ENCODE measurements around the gene C10orf67. TPM values are rescaled to one million over a fixed set of nuclear protein-coding genes. Genes with fewer than 3 reads are reported as not detected.

Gene C10orf67
- total and polyA plus RNA-seq, 2 donors (not counting 1 experiment from before 2014, with no cell fraction given) = not detected

DNA sequence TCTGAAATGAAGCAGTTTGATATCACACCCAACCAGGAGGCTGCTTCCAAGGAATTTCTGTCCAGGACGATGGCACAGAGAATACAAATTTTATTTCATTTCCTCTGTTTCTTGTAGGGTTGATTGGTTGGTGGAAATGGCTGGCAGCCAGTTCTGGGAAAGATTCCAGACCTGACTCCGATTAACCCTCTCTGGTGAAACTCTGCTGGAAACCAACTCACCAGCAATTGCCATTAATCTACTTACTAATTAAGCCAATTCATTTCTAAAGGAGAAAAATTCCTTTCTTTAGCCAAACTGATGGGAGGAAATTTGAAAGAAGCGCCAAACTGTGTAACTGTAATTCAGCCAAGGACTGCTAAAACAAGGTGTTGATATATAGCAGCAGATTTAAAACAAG is 141.8 kb downstream of the C10orf67 start:
- Mint-ChIP-seq H3K4me1 (no peaks in the 10 kb centered on the region), H3K27ac (no peak overlapping the region), H3K4me3 (no peak overlapping the region), H3K9me3 (ENCODE audit: insufficient read depth) (no peaks in the 10 kb centered on the region), H3K27me3 (peaks cover 65% of the 10 kb centered on the region)
- ChIA-PET CTCF (no interaction called here), POLR2A (no interaction called here)
- no peaks in the 10 kb centered on the region for H4K20me1 ChIP-seq (ENCODE audit: control insufficient read depth, insufficient read depth, low read length, poor library complexity, severe bottlenecking)
- H3K9ac ChIP-seq (ENCODE audit: low read length) = no peak overlapping the region
- no peaks in the 10 kb centered on the region for H3K36me3 ChIP-seq (replicated peaks in 1 of 2; ENCODE audit: control extremely low read depth in 1 of 2, control insufficient read depth in 1 of 2, extremely low read depth in 1 of 2, insufficient read depth in 2 of 2, low read length in 1 of 2)
- H3K4me3 ChIP-seq (ENCODE audit: control extremely low read depth in 1 of 5, extremely low read depth in 1 of 5, insufficient read depth in 1 of 5, low read depth in 2 of 5, low read length in 4 of 5) = no peak overlapping the region
- H3K27me3 ChIP-seq (replicated peaks in 1 of 4; ENCODE audit: control extremely low read depth in 1 of 4, control insufficient read depth in 3 of 4, insufficient read depth in 4 of 4, low read length in 3 of 4) = peaks cover 0 to 43% (median 22%) of the 10 kb centered on the region in 4 experiments
- H2AFZ ChIP-seq (ENCODE audit: insufficient read depth, low read depth, low read length, poor library complexity, severe bottlenecking) = no peak overlapping the region
- peaks cover 0 to 3% (median 0%) of the 10 kb centered on the region in 3 donors for H3K9me3 ChIP-seq (ENCODE audit: control extremely low read depth in 1 of 3, control insufficient read depth in 2 of 3, insufficient read depth in 1 of 3, low read length in 2 of 3)
- no peaks in the 10 kb centered on the region for H3K79me2 ChIP-seq (ENCODE audit: control insufficient read depth, insufficient read depth, low read length)
- H3K4me1 ChIP-seq (ENCODE audit: control insufficient read depth in 2 of 2, insufficient read depth in 2 of 2, low read length in 2 of 2) = no peaks in the 10 kb centered on the region
- H3K27ac ChIP-seq (ENCODE audit: low read length in 2 of 2) = no peak overlapping the region
- no peak for TF ChIP-seq EZH2 (IDR thresholded peaks at IDR 0.05; ENCODE audit: borderline replicate concordance, insufficient read depth, low read depth, low read length, poor library complexity, severe bottlenecking)
- TF ChIP-seq, protein P1, sequence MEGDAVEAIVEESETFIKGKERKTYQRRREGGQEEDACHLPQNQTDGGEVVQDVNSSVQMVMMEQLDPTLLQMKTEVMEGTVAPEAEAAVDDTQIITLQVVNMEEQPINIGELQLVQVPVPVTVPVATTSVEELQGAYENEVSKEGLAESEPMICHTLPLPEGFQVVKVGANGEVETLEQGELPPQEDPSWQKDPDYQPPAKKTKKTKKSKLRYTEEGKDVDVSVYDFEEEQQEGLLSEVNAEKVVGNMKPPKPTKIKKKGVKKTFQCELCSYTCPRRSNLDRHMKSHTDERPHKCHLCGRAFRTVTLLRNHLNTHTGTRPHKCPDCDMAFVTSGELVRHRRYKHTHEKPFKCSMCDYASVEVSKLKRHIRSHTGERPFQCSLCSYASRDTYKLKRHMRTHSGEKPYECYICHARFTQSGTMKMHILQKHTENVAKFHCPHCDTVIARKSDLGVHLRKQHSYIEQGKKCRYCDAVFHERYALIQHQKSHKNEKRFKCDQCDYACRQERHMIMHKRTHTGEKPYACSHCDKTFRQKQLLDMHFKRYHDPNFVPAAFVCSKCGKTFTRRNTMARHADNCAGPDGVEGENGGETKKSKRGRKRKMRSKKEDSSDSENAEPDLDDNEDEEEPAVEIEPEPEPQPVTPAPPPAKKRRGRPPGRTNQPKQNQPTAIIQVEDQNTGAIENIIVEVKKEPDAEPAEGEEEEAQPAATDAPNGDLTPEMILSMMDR (IDR thresholded peaks at IDR 0.05) = no peak
- ATAC-seq (ENCODE audit: low read depth) = no peak
- DNase-seq = no peak
- intact Hi-C loops (cut with micrococcal nuclease) = no loop called here
- WGBS (ENCODE audit: insufficient coverage) = no CpG with 5 or more reads among the region's 3 CpGs
- H3K4me2 ChIP-seq (replicated peaks; ENCODE audit: low read depth, low read length, poor library complexity, severe bottlenecking) = no peak overlapping the region

DNA sequence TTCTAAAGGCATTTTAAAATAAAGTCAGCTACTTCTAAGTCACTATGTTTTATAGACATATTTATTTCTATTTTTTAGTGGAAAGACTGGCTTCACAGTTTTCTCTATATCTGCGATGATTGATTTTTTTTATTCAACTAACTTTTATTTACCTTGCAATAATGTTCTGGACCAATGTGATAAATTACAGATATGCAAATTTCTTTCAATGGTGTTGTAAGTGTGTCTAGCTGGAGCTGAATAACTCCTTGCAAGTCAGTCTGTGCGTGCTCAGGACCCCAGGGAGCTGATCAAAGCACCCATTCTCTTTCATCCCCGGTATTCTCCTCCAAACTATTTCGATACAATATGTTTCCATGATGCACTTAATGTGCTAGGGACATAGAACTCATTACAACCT is 142.8 kb downstream of the C10orf67 start:
- H3K79me2 ChIP-seq (ENCODE audit: control insufficient read depth, insufficient read depth, low read length) = no peaks in the 10 kb centered on the region
- Mint-ChIP-seq H3K27me3 (peaks cover 65% of the 10 kb centered on the region), H3K27ac (no peak overlapping the region), H3K9me3 (ENCODE audit: insufficient read depth) (no peaks in the 10 kb centered on the region), H3K4me3 (no peak overlapping the region), H3K4me1 (no peaks in the 10 kb centered on the region)
- peaks cover 0 to 3% (median 0%) of the 10 kb centered on the region in 3 donors for H3K9me3 ChIP-seq (ENCODE audit: control extremely low read depth in 1 of 3, control insufficient read depth in 2 of 3, insufficient read depth in 1 of 3, low read length in 2 of 3)
- DNase-seq (no peak), ATAC-seq (ENCODE audit: low read depth) (no peak)
- 0% methylated on average over 2 of the region's 4 CpGs for WGBS (ENCODE audit: insufficient coverage)
- CTCF ChIA-PET = no interaction called here
- H3K36me3 ChIP-seq (replicated peaks in 1 of 2; ENCODE audit: control extremely low read depth in 1 of 2, control insufficient read depth in 1 of 2, extremely low read depth in 1 of 2, insufficient read depth in 2 of 2, low read length in 1 of 2) = no peaks in the 10 kb centered on the region
- peaks cover 0 to 53% (median 24%) of the 10 kb centered on the region in 4 experiments for H3K27me3 ChIP-seq (replicated peaks in 1 of 4; ENCODE audit: control extremely low read depth in 1 of 4, control insufficient read depth in 3 of 4, insufficient read depth in 4 of 4, low read length in 3 of 4)
- intact Hi-C loops (cut with micrococcal nuclease) = no loop called here
- no peak overlapping the region for H3K4me2 ChIP-seq (replicated peaks; ENCODE audit: low read depth, low read length, poor library complexity, severe bottlenecking)
- H3K27ac ChIP-seq (ENCODE audit: low read length in 2 of 2) = no peak overlapping the region
- no peaks in the 10 kb centered on the region for H3K4me1 ChIP-seq (ENCODE audit: control insufficient read depth in 2 of 2, insufficient read depth in 2 of 2, low read length in 2 of 2)
- H3K9ac ChIP-seq (ENCODE audit: low read length) = no peak overlapping the region
- H3K4me3 ChIP-seq (ENCODE audit: control extremely low read depth in 1 of 5, extremely low read depth in 1 of 5, insufficient read depth in 1 of 5, low read depth in 2 of 5, low read length in 4 of 5) = no peak overlapping the region
- TF ChIP-seq, protein P1 (IDR thresholded peaks at IDR 0.05) = no peak
- TF ChIP-seq EZH2 (IDR thresholded peaks at IDR 0.05; ENCODE audit: borderline replicate concordance, insufficient read depth, low read depth, low read length, poor library complexity, severe bottlenecking) = no peak
- H4K20me1 ChIP-seq (ENCODE audit: control insufficient read depth, insufficient read depth, low read length, poor library complexity, severe bottlenecking) = no peaks in the 10 kb centered on the region
- no peak overlapping the region for H2AFZ ChIP-seq (ENCODE audit: insufficient read depth, low read depth, low read length, poor library complexity, severe bottlenecking)
- POLR2A ChIA-PET = no interaction called here
